HG03432 (cell line): Measurements from ENCODE around the gene SREBF1.
A peak's percentile ranks its signal among the peaks of the same experiment; 100 is the strongest.

ENCODE experiments used
- ATAC-seq: cut with Tn5 transposase; IDR thresholded peaks from one replicate; pipeline ENCODE4 v1.9.1; 2021; ENCODE audit warnings: mild to moderate bottlenecking, moderate library complexity; ENCODE audit not compliant: unreplicated experiment

SREBF1 gene

GRCh38 chr17:17836818-17837379, at the start of gene SREBF1:
TSS of gene SREBF1 (minus strand) at chr17:17836986. CDS start at chr17:17836817, 169 bp downstream.
- peak; percentile 36 for ATAC-seq

GRCh38 chr17:17886226-17886625, 49.4 kb upstream of the SREBF1 start:
- no peak for ATAC-seq

GRCh38 chr17:17884391-17885357, 47.9 kb upstream of the SREBF1 start:
- ATAC-seq, result no peak

GRCh38 chr17:17883801-17884200, 47.0 kb upstream of the SREBF1 start:
- no peak for ATAC-seq

DNA sequence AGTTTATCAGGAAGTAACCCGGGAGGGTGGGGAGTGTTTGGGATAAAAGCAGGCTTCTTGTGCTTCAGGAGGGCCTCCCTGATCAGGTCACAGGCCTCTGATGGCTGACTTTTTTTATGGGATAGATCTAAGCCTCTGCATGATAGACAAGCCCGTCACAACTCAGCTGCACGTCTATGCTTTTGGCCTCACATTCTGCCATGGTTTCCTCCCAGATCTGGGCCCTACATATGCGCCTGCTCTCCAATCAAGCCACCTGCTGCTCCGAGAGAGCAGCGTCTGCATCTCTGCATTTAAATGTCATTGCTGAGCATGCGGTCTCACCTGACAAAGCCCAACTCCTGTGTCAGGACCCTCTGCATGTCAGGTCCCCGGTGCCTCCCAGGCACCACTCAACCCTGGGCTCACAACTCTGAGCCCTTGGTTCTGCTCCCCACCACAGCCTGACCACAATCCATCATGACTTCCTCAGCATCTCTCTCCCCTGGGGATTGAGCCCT, 45.3 kb upstream of the SREBF1 start:
- no peak for ATAC-seq

GRCh38 chr17:17880577-17881196, 43.9 kb upstream of the SREBF1 start:
- no peak for ATAC-seq

DNA sequence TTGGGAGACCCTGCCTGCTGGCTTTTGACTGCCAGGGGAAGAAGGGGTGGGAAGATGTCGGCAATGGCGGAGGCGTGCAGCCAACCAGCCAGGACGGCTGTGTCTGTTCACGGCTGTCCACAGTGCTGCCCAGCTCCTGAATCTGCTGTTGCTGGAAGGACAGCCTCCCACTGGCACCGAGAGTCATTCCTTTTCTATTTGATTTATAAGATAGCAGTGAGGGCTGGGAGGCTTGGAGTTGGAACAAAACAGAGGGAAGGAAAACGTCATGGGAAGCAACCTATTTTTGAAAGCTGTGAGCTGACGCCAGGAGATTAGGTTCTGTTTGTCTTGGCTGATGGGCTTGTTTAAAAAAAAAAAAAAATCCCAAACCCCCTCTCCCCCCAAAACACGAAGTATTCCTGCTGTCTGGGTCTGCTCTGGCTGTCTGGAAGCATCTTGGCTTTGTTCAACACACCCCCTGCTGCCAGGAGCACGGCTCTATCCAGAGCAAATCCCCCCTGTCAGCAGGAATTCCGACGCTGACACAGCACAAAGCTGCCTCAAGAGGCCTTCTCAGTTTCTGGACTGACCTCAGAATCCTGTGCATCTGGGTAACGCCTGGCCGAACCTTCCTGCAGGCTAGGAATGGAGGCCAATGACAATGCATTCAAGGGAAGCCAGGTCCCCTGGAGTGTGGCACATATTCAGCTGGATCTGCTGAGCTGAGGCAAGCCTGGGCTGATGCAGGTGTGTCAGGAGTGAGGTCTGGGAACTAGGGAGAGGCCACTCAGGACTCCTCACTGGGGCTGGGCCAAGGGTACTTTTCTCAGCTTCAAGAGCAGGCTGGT, 41.0 kb upstream of the SREBF1 start:
- no peak for ATAC-seq

DNA sequence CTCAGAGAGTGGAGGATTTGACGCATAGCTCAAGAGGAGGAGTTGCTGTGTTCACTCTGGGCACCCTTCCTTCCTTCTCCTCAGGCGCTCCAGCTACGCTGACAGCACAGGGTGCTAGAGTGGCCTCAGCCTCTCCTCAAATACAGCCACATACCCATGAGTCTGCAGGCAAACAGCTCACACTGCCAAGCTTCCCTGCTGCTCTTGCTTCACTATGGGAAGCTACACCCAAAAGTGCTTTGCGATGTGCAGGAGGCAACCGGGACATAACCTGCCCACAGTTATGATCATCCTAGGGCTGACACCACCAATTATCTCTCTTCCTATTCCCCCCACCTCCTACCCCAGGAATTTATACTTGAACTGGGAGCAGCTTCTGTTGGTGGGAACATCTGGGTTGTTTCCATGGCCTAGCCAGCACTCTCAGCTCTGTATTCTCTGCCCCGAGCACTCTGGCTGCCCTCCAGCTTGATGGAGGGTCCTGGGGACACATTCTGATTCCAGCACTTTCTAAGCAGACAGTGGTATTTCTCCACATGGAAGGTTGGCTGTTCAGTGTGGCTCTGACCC, 40.3 kb upstream of the SREBF1 start:
- no peak for ATAC-seq

DNA sequence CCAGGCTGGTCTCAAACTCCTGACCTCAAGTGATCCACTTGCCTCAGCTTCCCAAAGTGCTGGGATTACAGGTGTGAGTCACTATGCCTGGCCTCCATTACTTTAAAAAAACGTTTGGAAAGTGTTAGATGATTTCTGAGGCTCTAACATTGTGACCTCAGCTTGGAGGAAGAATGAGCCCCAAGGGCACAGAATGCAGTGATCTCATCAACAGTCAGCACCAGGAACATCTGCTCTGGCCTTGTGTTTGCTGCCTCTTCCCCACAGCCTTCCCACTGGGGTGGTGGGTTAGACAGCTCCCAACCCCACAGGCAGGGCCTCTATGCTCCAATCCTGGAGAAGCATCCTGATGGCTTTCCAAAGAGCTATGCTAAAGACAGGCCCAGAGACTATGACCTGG, 37.7 kb upstream of the SREBF1 start:
- ATAC-seq, result no peak

- no peak for ATAC-seq
These were observed 36.7 kb upstream of the SREBF1 start for GRCh38 chr17:17873450-17873991.

DNA sequence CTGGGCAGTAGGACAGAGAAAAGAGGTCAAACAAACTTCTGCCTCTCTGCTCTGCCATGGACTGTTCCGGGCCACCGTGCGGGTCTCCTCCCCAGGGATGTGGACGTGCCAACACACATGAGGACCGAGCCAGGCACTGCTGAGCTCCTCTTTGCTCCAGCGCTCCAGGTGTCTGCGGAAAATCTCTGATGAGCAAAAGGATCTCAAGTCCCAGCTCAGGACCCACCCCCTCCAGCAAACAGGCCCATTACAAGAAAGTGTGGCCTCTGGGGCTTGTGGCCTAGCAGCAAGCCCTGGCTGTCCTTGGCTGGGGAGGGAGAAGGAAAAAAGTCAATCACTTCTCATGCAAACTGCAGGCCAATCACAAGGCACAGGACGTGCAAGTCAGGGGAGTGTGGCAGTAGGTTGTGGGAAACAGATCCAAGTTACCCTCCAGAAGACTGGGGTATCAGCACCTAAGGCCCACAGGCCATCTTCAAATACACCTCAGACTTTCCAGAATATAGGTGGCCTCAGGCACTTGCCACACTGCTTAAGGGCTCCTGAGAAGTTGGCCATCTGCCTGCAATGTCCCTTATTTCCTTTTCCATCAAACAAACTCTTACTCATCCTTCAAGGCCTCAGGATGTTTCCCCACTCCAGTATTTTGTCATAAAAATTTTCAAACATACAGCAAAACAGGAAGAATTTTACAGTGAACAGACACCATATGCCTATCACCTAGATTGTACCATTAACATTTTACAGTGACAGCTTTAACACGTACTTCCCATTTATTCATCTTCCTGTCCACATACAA, 36.0 kb upstream of the SREBF1 start:
- no peak for ATAC-seq

- ATAC-seq, result no peak
These were observed 35.1 kb upstream of the SREBF1 start for GRCh38 chr17:17871913-17872312.

DNA sequence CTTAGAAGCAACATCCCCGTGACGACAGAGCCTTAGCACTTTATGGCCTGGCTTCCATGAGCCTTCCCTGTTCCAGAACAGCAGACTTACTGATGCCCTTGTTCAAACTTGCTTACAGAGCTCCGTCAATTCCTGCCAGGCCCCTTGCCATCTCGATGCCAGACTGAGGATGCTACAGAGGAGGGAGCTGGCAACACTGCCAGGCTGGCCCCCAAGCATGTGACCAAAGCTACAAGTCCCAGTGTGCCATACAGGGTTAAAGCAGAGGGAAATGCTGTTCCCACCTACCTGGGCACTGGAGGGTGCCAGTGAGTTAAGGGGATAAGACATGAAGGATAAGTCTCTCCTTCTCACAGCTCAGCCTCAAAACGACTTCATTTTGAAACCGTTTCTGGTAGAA, 33.5 kb upstream of the SREBF1 start:
- ATAC-seq, result no peak

DNA sequence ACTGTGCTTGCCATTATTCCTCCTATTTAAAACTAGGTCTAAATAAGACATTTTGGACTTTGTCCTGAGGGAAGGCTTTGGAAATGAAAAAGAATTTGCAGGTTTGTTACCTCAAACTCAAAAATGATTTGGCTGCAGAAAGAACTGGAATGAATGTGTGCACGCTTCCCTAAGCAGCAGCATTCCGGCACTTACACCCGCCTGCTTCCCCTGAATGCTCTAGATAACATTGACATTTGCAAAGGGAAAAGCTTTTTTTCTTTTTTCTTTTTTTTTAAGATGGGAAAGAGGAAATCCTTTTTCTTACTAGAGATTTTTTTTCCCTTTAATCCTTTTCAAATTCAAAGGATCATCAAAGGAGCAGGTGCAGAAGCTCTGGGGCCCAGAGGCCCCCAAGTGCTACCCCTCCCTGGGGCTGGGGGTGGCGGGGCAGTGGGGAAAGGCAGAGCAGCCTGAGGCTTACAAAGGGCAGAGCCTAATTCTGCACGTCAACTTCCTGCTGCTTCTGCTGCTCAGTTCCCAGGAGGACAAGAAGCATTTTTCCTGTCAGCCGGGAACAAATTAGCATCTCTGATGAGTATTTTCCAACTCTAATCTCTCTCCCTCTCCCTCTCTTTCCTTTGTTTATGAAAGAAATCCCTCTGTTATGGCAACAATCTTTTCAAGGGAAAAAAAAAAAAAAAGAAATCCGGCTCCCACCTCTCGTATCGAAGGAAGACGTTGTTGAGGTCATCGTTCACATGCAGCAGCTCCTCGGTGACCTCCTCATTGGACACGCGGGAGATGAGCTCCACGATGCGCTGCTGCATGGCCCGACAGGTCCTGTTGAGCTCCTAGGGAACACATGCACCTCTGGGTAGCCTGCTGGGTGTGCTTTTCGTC, 32.1 kb upstream of the SREBF1 start:
- ATAC-seq, result no peak

DNA sequence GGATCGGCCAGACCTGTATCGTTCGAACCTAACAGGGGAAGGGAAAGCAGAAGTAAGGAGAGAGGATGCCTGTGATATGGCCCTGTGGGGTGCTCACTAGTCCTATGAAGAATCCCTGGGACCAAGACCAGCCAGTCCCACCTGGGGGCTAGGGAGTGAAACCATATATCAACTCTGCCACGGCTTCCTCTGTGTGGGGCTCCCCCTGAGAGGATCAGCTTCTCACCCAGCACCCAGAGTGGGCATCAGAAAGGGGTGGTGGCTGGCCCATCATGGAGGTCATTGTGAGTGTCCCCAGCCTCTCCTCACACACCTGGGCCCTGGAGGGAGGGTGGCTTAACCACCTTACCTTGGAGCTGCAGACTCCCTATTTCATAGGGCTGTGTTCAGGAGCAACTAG, 30.1 kb upstream of the SREBF1 start:
- ATAC-seq, result no peak

GRCh38 chr17:17866425-17866824, 29.6 kb upstream of the SREBF1 start:
- no peak for ATAC-seq

GRCh38 chr17:17865035-17865434, 28.2 kb upstream of the SREBF1 start:
- ATAC-seq, result no peak

DNA sequence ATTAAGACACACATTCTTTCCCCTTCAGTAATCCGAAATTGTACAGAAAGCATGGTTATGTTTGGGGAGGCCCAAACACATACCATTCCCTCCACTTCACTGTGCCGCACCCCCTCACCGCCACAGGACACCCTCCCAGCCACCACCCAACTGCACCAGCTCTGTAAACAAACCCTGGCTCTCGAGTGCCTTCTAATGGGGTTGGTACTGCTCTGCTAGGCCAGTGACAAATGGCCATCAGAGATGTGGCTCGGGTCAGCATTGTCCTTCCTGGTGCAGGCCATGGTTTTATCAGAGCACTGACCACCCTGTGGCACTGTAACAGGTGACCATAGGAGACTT, 24.0 kb upstream of the SREBF1 start:
- no peak for ATAC-seq
